ENCODE results near the gene CHRNA1. TPM values are rescaled to one million over a fixed set of nuclear protein-coding genes. Genes with fewer than 3 reads are reported as not detected.

CHRNA1 gene
- total RNA-seq, 2 experiments from 2014 or later = not detected

GRCh38 chr2:174756743-174757142, 7.5 kb downstream of the CHRNA1 start:
- CTCF ChIA-PET = no interaction called here
- no peak overlapping the region for H3K27ac Mint-ChIP-seq
- ATAC-seq = no peak

DNA sequence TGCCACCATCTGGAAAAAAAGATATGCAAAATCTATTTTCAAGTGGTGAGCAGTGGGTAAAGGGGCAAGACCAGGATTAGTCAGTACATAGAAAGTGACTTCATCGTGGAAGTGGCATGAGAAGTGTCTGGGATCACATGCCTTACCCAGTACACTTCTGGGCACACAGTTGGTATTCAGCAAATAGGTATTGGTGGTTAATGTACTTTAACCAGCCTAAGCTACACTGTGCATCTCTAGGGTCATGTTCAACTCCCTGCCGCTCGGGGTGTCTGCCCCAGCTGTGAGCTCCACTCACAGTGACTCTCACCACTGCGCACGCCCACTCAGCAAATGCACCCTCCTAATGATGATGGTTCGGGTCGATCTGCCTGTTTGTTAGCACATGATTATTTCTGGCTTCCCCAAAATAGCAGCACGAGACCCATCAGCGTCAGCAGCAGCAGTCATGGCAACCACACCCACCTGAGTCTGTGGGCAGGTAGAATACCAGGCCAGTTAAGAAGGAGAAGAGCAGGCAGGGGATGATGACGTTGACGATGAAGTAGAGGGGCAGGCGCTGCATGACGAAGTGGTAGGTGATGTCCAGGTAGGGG, 11.1 kb downstream of the CHRNA1 start:
- H3K36me3 Mint-ChIP-seq (ENCODE audit: low read depth) = no peaks in the 10 kb centered on the region
- POLR2A ChIA-PET = interaction anchor here (1.1 kb wide), 1 partner anchor 11 kb away, joined by 8 read pairs; the partner anchor contains the start of gene CHRNA1
- peaks cover 8% of the 10 kb centered on the region for H3K27me3 Mint-ChIP-seq (ENCODE audit: low read depth)
- CTCF ChIA-PET = interaction anchor here (0.9 to 1.0 kb wide), 2 partner anchors 18 to 56 kb away, joined by 3 to 4 read pairs; no protein-coding TSS in a partner anchor
- ATAC-seq (peak; percentile 21), DNase-seq (no peak)
- H3K4me3 Mint-ChIP-seq = no peak overlapping the region
- peaks cover 37% of the 10 kb centered on the region for H3K4me1 Mint-ChIP-seq (ENCODE audit: low read depth)
- no peaks in the 10 kb centered on the region for H3K9me3 Mint-ChIP-seq (ENCODE audit: insufficient read depth)
- H3K27ac Mint-ChIP-seq = peak overlapping the region; percentile 25

More at GRCh38 chr2:174756743-174757142, 7.5 kb downstream of the CHRNA1 start:
- POLR2A ChIA-PET = no interaction called here
- DNase-seq = no peak
- no peak overlapping the region for H3K4me3 Mint-ChIP-seq
- H3K36me3 Mint-ChIP-seq (ENCODE audit: low read depth) = no peaks in the 10 kb centered on the region
- H3K27me3 Mint-ChIP-seq (ENCODE audit: low read depth) = no peaks in the 10 kb centered on the region
- no peaks in the 10 kb centered on the region for H3K9me3 Mint-ChIP-seq (ENCODE audit: insufficient read depth)
- H3K4me1 Mint-ChIP-seq (ENCODE audit: low read depth) = peaks cover 18% of the 10 kb centered on the region

- H3K27me3 Mint-ChIP-seq (ENCODE audit: low read depth) = peaks cover 9% of the 10 kb centered on the region
- H3K9me3 Mint-ChIP-seq (ENCODE audit: insufficient read depth) = no peaks in the 10 kb centered on the region
- peak; percentile 28 for DNase-seq
- H3K36me3 Mint-ChIP-seq (ENCODE audit: low read depth) = no peaks in the 10 kb centered on the region
- H3K4me3 Mint-ChIP-seq = peak overlapping the region; percentile 50
- ATAC-seq = peak; percentile 63
- ChIA-PET POLR2A (interaction anchor here (1.1 kb wide), 1 partner anchor 11 kb away, joined by 8 read pairs; the partner anchor contains the start of gene CHRNA1), CTCF (interaction anchor here (0.9 to 1.0 kb wide), 2 partner anchors 19 to 55 kb away, joined by 3 to 4 read pairs; no protein-coding TSS in a partner anchor)
- peaks cover 37% of the 10 kb centered on the region for H3K4me1 Mint-ChIP-seq (ENCODE audit: low read depth)
- H3K27ac Mint-ChIP-seq = peak overlapping the region; percentile 30
Observed at GRCh38 chr2:174752403-174753037, 11.8 kb downstream of the CHRNA1 start.

- peak; percentile 43 for DNase-seq
- ChIA-PET CTCF (interaction anchor here (0.7 to 5.4 kb wide), 5 partner anchors 20 to 238 kb away, joined by 3 to 138 read pairs (median 6); no protein-coding TSS in a partner anchor), POLR2A (interaction anchor here (1.0 kb wide), 2 partner anchors 24 to 210 kb away, joined by 3 to 4 read pairs; no protein-coding TSS in a partner anchor)
- peak overlapping the region; percentile 17 for H3K4me3 Mint-ChIP-seq
- peak overlapping the region; percentile 60 for H3K27ac Mint-ChIP-seq
- ATAC-seq = peak; percentile 50
- H3K27me3 Mint-ChIP-seq (ENCODE audit: low read depth) = peaks cover 13% of the 10 kb centered on the region
- H3K4me1 Mint-ChIP-seq (ENCODE audit: low read depth) = peaks cover 37% of the 10 kb centered on the region
- no peaks in the 10 kb centered on the region for H3K36me3 Mint-ChIP-seq (ENCODE audit: low read depth)
- H3K9me3 Mint-ChIP-seq (ENCODE audit: insufficient read depth) = no peaks in the 10 kb centered on the region
Observed at GRCh38 chr2:174750923-174751441, 13.3 kb downstream of the CHRNA1 start.

DNA sequence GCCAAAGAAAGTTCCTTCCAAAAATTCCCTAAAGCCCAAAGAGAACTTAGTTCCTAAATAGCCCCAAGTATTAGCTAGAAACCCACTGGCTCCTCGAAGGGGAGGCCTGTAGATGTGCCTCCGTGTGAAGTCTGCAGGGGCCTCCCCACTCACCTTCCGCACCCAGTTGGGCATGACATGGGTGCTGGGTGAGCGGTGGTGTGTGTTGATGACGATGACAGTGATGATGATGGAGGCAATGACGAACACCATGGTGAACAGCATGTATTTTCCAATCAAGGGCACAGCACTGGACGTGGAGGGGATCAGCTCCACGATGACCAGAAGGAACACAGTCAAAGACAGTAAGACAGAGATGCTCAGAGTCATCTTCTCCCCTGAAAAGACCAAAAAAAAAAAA, 14.5 kb downstream of the CHRNA1 start:
- Mint-ChIP-seq H3K4me1 (ENCODE audit: low read depth) (peaks cover 37% of the 10 kb centered on the region), H3K9me3 (ENCODE audit: insufficient read depth) (no peaks in the 10 kb centered on the region), H3K27me3 (ENCODE audit: low read depth) (peaks cover 13% of the 10 kb centered on the region), H3K4me3 (no peak overlapping the region), H3K27ac (no peak overlapping the region), H3K36me3 (ENCODE audit: low read depth) (no peaks in the 10 kb centered on the region)
- ATAC-seq = no peak
- no peak for DNase-seq
- CTCF ChIA-PET = interaction anchor here (0.7 to 5.4 kb wide), 40 partner anchors 9 to 410 kb away, joined by 3 to 138 read pairs (median 6); partner anchors contain the start of genes CHN1 and CHRNA1
- POLR2A ChIA-PET = interaction anchor here (1.2 kb wide), 1 partner anchor 50 kb away, joined by 3 read pairs; no protein-coding TSS in a partner anchor

DNA sequence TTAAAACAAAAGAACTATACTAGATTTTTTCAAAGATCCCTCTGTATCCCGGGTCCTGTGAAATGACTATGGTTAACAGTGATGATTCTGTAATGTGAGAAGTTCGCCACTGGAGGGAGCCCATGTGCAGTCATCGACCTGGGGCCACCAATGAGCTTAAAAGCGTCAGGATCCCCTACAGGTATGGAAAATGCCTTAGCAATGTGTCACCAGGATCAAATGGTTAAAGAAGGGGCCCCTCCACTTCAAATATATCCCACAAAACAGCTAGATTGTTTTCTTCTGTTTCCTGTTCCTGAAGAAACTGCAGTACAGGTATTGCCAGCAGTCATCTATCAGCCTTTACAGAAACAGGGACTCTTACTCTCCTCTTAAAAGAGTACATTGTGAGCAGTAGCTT, 15.3 kb downstream of the CHRNA1 start:
- Mint-ChIP-seq H3K9me3 (ENCODE audit: insufficient read depth) (no peaks in the 10 kb centered on the region), H3K27ac (no peak overlapping the region), H3K4me1 (ENCODE audit: low read depth) (peaks cover 37% of the 10 kb centered on the region), H3K36me3 (ENCODE audit: low read depth) (no peaks in the 10 kb centered on the region), H3K4me3 (no peak overlapping the region), H3K27me3 (ENCODE audit: low read depth) (peaks cover 13% of the 10 kb centered on the region)
- CTCF ChIA-PET = interaction anchor here (0.6 to 5.4 kb wide), 58 partner anchors 9 to 411 kb away, joined by 3 to 138 read pairs (median 5); partner anchors contain the start of genes CHN1 and CHRNA1
- POLR2A ChIA-PET = interaction anchor here (1.2 kb wide), 1 partner anchor 49 kb away, joined by 3 read pairs; no protein-coding TSS in a partner anchor
- ATAC-seq (peak; percentile 62), DNase-seq (peak; percentile 82)

GRCh38 chr2:174745142-174745541, 19.1 kb downstream of the CHRNA1 start:
- H3K9me3 Mint-ChIP-seq (ENCODE audit: insufficient read depth) = no peaks in the 10 kb centered on the region
- POLR2A ChIA-PET = no interaction called here
- no peak overlapping the region for H3K27ac Mint-ChIP-seq
- DNase-seq = no peak
- no peak overlapping the region for H3K4me3 Mint-ChIP-seq
- CTCF ChIA-PET = interaction anchor here (1.1 kb wide), 1 partner anchor 26 kb away, joined by 4 read pairs; no protein-coding TSS in a partner anchor
- peaks cover 15% of the 10 kb centered on the region for H3K27me3 Mint-ChIP-seq (ENCODE audit: low read depth)
- ATAC-seq = no peak
- H3K4me1 Mint-ChIP-seq (ENCODE audit: low read depth) = peaks cover 6% of the 10 kb centered on the region
- no peaks in the 10 kb centered on the region for H3K36me3 Mint-ChIP-seq (ENCODE audit: low read depth)

GRCh38 chr2:174744111-174744510, 20.2 kb downstream of the CHRNA1 start:
- Mint-ChIP-seq H3K27me3 (ENCODE audit: low read depth) (peaks cover 14% of the 10 kb centered on the region), H3K36me3 (ENCODE audit: low read depth) (no peaks in the 10 kb centered on the region), H3K27ac (no peak overlapping the region), H3K4me3 (no peak overlapping the region), H3K4me1 (ENCODE audit: low read depth) (peaks cover 2% of the 10 kb centered on the region), H3K9me3 (ENCODE audit: insufficient read depth) (no peaks in the 10 kb centered on the region)
- no peak for DNase-seq
- ATAC-seq = no peak
- ChIA-PET CTCF (no interaction called here), POLR2A (no interaction called here)

DNA sequence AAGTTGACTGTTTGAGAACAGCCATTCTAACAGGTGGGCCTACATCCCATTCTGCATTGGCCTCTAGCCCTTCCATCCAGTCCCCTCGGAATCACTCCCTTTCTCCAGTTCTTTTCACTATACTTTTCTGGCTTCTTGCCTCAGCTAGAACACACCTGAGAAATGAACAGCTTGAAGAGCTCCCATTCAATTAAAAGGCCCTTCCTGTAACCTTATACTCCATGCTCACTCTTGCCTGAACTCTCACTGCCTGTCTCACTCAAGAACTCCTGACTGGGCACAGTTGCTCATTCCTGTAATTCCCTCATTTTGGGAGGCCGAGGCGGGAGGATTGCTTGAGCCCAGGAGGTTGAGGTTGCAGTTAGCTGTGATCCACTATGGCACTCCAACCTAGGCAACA, 23.6 kb downstream of the CHRNA1 start:
- no peaks in the 10 kb centered on the region for H3K4me1 Mint-ChIP-seq (ENCODE audit: low read depth)
- DNase-seq (no peak), ATAC-seq (no peak)
- H3K27me3 Mint-ChIP-seq (ENCODE audit: low read depth) = peaks cover 16% of the 10 kb centered on the region
- no peak overlapping the region for H3K27ac Mint-ChIP-seq
- H3K9me3 Mint-ChIP-seq (ENCODE audit: insufficient read depth) = no peaks in the 10 kb centered on the region
- no peaks in the 10 kb centered on the region for H3K36me3 Mint-ChIP-seq (ENCODE audit: low read depth)
- CTCF ChIA-PET = interaction anchor here (0.7 to 2.2 kb wide), 4 partner anchors 9 to 44 kb away, joined by 4 to 12 read pairs (median 4); no protein-coding TSS in a partner anchor
- POLR2A ChIA-PET = no interaction called here
- H3K4me3 Mint-ChIP-seq = no peak overlapping the region

DNA sequence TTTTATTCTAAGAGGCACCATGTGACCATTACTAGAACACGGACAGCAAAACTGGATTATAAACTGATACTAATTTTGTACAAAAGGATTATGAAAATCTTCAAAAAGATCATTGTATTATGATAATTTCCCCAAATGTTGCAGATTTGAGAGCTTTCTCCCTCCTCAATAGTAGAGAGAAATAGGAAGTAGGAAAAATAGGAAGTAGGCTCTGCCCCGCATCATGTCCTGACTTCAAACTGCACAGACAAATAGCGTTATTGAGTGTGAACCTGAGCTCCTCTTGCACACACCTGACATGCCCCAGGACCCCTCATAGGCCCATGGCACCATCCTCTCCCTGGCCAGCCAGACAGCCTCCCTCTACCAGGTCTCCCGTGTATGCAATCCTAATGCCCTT, 25.4 kb downstream of the CHRNA1 start:
- Mint-ChIP-seq H3K36me3 (ENCODE audit: low read depth) (no peaks in the 10 kb centered on the region), H3K9me3 (ENCODE audit: insufficient read depth) (no peaks in the 10 kb centered on the region), H3K4me3 (no peak overlapping the region), H3K4me1 (ENCODE audit: low read depth) (no peaks in the 10 kb centered on the region), H3K27me3 (ENCODE audit: low read depth) (peaks cover 23% of the 10 kb centered on the region), H3K27ac (no peak overlapping the region)
- CTCF ChIA-PET = interaction anchor here (0.7 to 3.6 kb wide), 5 partner anchors 9 to 54 kb away, joined by 3 to 23 read pairs (median 4); no protein-coding TSS in a partner anchor
- DNase-seq (no peak), ATAC-seq (no peak)
- POLR2A ChIA-PET = no interaction called here

DNA sequence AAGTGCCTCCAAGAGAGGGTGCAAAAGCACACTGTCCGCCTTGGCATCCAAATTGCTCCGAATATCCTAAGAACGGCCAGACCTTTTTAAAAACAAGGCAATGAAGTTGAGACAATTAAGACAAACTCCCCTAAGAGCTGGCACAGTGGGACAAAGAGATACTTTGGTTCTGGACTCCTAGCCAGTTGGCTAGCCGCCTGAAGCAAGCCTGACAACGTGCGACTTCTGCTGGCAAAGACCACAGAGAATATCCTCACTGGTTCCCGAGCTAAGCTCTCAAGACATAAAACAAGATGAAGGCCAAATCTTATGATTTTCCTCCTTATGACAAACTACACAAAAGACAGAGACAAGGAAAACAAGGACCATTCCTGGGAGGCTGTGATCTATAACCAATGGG, 32.7 kb downstream of the CHRNA1 start:
- Mint-ChIP-seq H3K4me3 (no peak overlapping the region), H3K9me3 (ENCODE audit: insufficient read depth) (no peaks in the 10 kb centered on the region), H3K36me3 (ENCODE audit: low read depth) (no peaks in the 10 kb centered on the region), H3K4me1 (ENCODE audit: low read depth) (peaks cover 21% of the 10 kb centered on the region), H3K27ac (no peak overlapping the region), H3K27me3 (ENCODE audit: low read depth) (peaks cover 32% of the 10 kb centered on the region)
- DNase-seq (no peak), ATAC-seq (no peak)
- ChIA-PET CTCF (interaction anchor here (1.6 to 3.7 kb wide), 2 partner anchors 17 to 40 kb away, joined by 4 to 20 read pairs; no protein-coding TSS in a partner anchor), POLR2A (no interaction called here)

Data from activated CD8-positive, alpha-beta T cell treated with anti-CD3 and anti-CD28 coated beads, Interleukin-2, amount 10 ng/mL, durations not matched to agents 7 days and 5 days (primary cell).